A673 (cell line): ENCODE results near the gene KLF11.

Source experiments
- EZH2 ChIP-seq: fragments of 200-600 bp; sonication (generic); IDR thresholded peaks from 2 replicates; pipeline ENCODE4 v1.6.1; 2017; ENCODE audit warnings: borderline replicate concordance, low read depth, mild to moderate bottlenecking, mixed read lengths, antibody characterized with exemption, low read length; ENCODE audit not compliant: poor library complexity, severe bottlenecking
- TF ChIP-seq, protein P1 (sequence below): fragments of 300-800, 200-600 bp; sonication (generic); conservative IDR thresholded peaks from 2 replicates; pipeline ENCODE4 v1.5.1; 2017; ENCODE audit warnings: low read depth, mild to moderate bottlenecking, antibody characterized with exemption, low read length, moderate library complexity, mixed read lengths

DNA sequence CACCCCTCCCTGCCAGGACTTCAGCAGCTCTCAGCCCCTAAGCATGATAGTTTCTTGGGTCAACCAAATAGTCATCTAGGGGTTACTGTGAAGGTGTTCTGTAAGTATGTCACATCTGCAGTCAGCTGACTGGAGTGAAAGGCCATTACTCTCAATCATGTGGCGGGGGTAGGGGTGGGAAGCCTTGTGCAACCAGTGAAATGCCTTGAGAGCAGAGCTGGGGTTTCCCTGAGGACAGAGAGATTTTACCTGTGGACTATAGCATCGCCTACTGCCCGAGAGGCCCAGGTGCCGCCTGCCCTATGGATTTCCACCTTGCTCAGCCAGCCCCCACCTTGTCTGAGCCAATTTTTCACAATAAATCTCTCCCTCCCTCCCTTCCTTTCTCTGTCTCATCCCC lies 20.9 kb upstream of the KLF11 start:
- TF ChIP-seq, protein P1, sequence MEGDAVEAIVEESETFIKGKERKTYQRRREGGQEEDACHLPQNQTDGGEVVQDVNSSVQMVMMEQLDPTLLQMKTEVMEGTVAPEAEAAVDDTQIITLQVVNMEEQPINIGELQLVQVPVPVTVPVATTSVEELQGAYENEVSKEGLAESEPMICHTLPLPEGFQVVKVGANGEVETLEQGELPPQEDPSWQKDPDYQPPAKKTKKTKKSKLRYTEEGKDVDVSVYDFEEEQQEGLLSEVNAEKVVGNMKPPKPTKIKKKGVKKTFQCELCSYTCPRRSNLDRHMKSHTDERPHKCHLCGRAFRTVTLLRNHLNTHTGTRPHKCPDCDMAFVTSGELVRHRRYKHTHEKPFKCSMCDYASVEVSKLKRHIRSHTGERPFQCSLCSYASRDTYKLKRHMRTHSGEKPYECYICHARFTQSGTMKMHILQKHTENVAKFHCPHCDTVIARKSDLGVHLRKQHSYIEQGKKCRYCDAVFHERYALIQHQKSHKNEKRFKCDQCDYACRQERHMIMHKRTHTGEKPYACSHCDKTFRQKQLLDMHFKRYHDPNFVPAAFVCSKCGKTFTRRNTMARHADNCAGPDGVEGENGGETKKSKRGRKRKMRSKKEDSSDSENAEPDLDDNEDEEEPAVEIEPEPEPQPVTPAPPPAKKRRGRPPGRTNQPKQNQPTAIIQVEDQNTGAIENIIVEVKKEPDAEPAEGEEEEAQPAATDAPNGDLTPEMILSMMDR = no peak
- no peak for TF ChIP-seq EZH2
